ENCODE measurements around the gene PURA.

The PURA gene

DNA sequence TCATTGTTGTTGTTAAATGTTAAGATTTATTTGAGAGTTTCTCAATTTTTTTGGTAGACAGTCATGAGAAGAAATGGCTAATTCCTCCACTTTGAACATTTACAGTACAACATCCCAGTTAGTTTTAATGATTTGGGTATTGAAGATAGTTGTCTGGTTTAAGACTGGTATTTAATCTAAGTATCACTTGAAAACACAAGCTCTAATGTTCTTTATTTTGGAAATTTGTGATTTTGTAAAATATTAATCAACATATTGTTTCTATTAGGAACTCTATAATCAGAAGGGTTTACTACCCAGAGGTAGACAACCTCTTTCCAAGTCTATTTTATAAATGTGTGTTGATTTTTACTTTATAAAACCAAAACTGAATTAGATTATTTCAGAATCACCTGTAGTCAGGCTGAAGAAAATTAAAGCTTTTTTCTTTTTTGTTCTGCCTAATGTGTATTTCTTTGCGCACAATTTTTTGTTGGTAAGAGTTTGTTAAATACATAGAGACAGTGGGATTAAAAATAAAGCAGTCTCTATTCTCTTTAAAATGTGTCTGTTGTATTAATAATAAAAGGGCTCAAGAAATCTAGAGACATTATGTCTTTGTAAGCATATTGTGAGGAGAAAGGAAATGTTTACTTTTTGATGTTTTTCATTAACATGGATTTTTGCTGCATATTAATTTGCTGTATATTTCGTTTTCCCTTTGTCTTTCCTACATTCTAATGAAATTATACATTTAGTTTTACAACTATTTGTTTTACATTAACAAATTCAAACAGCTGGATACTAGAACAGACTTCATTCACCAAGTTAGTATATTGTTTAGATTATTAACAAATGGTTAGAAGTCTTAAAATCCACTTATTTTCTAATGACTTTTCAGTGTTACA lies 3.9 kb upstream of the PURA start:
- no peak for DNase-seq (ENCODE audit: low spot score)

- DNase-seq (ENCODE audit: low spot score), result no peak
These were observed 3.3 kb upstream of the PURA start for GRCh38 chr5:140110646-140110957.

- DNase-seq (ENCODE audit: low spot score), result no peak
These were observed 2.7 kb upstream of the PURA start for GRCh38 chr5:140111011-140111858.

DNA sequence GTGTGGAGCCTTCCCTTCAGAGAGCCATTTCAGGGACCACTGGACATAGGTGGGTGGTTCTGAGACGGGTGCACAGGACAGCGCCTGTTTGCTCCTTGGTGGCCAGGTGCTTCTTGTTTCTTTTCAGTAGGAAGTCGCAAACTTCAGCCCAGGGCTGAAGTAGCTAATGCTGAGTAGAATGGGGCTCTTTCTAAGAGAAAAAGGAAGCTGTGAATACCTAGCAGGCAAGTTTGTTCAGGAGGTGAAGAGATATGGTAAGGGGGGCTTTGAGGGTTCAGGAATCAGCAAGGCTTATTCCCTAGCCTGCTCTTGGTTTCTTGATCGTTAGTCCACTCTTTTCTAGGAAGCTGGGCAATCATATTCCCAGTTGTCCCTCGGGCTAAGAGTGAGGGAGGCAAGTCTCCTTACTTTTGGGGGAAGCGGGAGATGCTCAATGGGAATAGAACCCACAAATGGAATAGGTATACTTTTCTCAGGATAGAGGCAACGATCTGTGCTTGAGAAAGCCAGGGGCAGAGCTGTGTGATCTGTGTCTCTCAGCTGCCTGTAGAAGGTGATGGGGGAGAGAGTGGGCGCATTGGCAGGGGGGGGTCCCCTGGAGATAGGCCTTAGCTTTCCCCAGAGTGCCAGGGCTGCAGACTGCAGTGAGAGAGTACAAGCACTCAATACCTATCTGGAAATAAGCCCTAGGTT lies 1.9 kb upstream of the PURA start:
- no peak for DNase-seq (ENCODE audit: low spot score)

DNA sequence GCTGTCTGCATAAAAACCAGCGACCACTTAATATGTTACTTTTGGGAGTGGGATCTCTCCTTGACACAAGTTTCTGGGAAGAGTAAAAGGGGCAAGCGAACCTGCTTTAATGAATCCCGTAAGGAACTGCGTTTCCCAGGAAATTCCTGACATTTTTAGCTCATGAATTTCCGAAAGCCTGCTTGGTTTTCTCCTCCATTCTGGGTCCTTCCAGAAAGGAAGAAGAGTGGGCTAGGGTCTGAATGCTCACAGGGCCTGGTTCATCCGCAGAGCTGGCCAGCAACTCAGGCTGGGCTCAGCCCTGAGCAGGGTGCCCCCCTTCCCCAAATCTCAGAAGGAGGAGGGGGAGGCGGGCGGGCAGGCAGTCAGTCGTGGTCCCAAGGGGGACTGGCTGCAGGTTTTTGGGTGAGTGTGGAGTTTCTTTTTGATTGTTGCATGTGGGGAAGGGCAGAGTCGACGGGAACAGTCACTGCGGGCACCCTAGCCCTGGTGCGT lies 1.2 kb upstream of the PURA start:
- DNase-seq (ENCODE audit: low spot score), result no peak

DNA sequence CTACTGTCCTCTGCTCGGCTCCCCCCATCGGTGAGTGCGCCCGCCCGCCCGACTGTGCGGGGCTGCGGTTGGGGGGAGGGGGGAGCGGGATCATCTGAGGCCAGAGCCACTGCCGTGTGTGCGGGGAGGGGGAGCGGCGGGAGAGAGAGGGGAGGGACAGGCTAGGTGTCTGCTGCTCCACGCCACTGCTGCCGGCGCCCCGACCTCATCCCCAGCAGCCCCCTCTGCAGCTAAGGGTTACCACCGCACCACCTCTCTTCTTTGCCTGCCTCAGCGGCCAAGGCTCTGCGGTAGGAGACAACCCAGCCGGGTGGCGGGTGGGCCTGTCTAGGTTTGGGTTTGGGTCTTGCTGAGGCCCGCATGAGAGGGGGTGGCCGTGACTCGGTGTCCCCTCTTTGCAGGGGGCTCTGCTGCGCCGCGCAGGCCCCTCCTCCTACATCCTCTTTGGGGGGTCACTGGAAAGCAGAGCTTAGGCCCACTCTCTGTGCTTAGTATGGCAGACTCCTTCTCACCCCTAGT lies 670 bp upstream of the PURA start:
- no peak for DNase-seq (ENCODE audit: low spot score)

DNA sequence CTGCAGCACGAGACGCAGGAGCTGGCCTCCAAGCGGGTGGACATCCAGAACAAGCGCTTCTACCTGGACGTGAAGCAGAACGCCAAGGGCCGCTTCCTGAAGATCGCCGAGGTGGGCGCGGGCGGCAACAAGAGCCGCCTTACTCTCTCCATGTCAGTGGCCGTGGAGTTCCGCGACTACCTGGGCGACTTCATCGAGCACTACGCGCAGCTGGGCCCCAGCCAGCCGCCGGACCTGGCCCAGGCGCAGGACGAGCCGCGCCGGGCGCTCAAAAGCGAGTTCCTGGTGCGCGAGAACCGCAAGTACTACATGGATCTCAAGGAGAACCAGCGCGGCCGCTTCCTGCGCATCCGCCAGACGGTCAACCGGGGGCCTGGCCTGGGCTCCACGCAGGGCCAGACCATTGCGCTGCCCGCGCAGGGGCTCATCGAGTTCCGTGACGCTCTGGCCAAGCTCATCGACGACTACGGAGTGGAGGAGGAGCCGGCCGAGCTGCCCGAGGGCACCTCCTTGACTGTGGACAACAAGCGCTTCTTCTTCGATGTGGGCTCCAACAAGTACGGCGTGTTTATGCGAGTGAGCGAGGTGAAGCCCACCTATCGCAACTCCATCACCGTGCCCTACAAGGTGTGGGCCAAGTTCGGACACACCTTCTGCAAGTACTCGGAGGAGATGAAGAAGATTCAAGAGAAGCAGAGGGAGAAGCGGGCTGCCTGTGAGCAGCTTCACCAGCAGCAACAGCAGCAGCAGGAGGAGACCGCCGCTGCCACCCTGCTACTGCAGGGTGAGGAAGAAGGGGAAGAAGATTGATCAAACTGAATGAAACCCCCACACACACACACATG lies 654 bp downstream of the PURA start:
- DNase-seq (ENCODE audit: low spot score), result peak; percentile 38

GRCh38 chr5:140115186-140115500 lies 1.2 kb downstream of the PURA start:
- DNase-seq (ENCODE audit: low spot score), result no peak

GRCh38 chr5:140116716-140117115 lies 2.8 kb downstream of the PURA start:
- no peak for DNase-seq (ENCODE audit: low spot score)

DNA sequence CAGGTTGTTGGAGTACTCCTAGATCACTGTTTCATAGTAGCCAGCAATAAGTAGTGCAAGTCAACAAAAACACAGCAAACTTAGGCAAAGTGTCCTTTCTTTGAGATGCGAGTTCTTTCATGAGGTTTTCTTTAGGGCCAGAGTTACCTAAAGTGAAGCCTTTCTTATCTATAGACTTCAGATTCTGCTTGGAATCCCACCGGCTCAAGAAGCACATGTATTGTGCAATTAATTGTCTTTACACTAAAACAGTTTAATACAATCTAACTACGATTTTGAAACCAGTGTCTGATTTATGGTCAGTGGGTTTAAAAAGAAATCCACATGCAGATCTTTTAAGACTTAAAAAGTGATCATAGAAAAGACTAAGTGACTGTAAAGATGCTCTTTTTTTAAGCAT lies 3.6 kb downstream of the PURA start:
- DNase-seq (ENCODE audit: low spot score), result no peak

DNA sequence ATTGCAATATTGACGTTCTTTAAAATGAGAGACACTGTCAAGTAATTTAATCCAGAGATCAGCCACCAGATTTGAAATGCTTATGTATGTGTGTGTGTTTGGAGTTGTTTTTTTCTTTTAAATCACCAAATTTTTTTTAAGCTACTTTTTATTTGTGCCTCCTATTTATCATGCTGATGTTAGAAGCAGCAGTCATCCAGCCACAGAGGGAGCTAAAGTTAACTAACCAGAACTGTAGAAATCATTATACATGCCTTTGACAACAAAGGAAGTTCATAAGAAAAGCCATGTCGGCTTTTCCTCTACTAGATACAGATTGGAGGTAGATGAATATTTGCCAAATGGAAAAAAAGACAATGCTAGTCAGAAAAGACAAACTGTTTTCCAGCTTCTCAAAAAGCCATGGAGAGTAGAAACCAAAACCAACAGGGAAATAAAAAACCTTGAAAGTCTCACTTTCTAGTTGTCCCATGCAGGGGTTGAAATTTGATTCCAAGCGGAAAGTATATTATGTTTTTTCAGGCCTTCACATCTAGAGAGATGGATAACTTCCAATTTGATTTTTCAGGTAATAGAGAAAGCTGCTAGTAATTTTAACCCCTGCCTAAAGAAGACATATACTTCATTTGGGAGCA lies 4.5 kb downstream of the PURA start:
- DNase-seq (ENCODE audit: low spot score), result no peak

- no peak for DNase-seq (ENCODE audit: low spot score)
These were observed 11.7 kb downstream of the PURA start, which contains the start of gene IGIP for GRCh38 chr5:140125637-140126036. IGIP (plus strand) TSS chr5:140125937; CDS start chr5:140128477, 2,540 bp downstream.

GRCh38 chr5:140126315-140127012 lies 12.6 kb downstream of the PURA start:
- no peak for DNase-seq (ENCODE audit: low spot score)

DNA sequence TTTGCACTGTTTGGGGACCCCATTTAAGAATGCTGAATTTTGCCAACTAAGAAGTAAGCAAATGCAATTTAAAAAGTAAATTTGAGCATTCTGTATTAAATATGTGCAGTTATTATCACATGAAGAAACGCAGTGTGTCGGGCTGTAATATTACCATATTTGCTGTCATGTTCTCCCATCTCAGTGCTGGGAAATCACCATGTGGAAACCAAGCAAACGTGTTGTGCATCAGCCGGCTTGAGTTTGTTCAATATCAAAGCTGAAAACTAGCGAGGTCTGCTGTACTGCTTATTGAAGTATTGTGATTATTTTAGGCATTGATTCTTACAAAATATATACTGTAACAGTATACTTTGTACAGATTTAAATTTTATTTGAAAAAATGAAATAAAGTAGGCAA lies 14.5 kb downstream of the PURA start:
- no peak for DNase-seq (ENCODE audit: low spot score)

GRCh38 chr5:140130949-140131733 lies 17.2 kb downstream of the PURA start:
- no peak for DNase-seq (ENCODE audit: low spot score)

- peak; percentile 15 for DNase-seq (ENCODE audit: low spot score)
These were observed 18.1 kb downstream of the PURA start for GRCh38 chr5:140131967-140132409.

DNA sequence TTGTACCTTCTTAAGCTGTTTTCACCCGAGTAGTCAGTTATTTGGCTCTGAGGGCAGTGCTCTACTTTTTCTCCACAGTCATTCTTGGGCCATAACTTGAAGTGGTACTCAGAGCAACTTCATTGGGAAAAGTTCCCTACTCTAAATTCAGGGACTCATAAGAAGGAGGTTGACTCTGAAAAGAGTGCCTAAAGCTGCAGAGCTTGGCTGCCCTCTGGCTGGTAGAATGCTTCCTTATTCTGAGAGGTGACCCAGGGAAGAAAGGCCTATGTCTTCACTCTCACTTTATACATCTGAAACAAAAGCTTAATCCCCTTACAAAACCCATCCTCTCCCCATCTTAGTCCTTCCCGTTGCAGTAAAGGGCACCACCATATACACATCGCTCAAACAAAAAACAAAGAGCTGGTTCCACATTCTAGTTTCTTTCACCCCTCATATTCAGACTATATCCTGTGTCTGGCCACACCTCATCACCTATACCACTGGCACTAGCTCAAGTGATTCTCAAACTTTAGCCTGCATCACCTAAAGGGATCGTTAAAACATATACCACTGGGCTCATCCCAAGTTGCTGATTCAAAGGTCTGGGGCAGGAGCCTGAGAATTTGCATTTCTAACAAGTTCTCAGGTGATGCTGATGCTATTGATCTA lies 19.7 kb downstream of the PURA start:
- no peak for DNase-seq (ENCODE audit: low spot score)

DNA sequence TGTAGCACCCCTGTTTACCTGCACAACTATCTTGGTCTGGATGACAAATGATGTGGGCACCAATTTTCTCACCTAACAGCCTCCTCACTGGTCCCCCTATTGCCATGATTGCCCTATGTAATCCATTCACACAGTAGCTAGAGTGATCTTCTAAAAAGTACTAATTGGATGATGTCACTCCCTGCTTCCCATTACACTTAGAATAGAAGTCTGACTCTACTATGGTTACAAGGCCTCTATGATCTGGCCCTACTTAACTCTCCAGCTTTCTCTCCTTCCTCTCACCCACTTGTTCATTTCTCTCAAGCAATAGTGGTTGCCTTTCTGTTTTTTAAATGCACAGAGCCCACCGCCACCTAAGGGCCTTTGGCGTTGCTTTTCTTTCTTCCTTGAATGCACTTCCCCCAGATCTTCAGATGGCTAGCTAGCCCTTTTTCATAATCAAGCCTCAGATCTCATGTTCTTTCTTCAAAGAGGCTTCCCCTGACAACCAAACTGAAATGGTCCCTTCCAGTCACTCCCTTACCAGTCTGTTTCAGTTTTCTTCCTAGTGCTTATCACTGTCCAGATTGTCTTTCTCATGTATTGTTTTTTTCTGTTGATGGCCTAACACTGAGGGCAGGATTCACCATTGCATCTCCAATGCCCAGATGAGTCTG lies 20.5 kb downstream of the PURA start:
- no peak for DNase-seq (ENCODE audit: low spot score)
